ENCODE results near the gene APRT.

The APRT gene

DNA sequence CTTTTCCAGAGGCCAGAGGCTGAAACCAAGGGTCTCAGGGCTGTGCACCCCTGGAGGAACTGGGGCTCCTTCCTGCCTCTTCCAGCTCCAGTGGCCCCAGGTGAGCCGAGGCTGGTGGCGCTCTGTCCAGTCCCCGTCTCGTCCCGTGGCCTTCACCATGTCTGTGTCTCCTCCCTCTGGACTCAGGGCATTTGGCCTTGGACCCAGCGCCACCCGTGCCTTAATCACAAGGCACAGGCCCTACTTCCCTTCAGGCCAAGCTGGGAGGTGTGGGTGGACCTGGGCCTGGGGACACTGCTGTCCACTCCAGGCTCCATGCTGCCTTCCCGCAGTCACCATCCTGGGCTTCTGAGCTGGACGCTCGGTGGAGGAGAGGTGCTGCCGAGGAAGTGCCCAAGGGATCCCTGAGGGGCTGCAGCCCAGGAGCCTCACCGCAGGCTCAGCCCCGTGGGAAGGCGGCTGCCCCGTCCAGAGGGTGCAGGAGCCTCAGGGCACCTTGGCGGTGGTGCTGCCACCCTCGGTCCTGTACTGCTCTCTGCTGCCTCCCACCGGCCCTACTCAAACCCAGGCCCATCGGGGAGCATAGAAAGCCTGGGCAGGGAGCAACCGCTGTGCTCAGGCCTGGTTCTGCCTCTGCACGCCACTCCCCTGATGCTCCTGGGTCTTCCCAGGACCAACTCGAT is 9.6 kb upstream of the APRT start:
- DNase-seq: no peak

- DNase-seq: no peak
Measured at GRCh38 chr16:88820385-88821025, 8.8 kb upstream of the APRT start.

GRCh38 chr16:88819126-88819525 is 7.4 kb upstream of the APRT start:
- DNase-seq: no peak

DNA sequence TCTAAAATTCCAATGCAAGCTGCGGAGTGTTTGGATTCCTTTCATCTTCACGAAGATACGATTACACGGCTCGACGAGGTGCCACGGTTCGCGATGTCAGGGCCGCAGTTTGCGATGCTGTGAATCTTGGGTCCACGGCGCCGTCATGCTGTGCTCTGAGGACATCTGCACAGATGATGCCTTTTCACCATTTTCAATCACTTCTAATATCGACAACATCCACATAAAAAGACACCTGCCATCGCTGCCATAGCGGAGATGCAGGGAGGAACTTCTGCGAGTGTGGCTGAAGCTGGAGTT is 6.8 kb upstream of the APRT start:
- DNase-seq: no peak

GRCh38 chr16:88817785-88818574 is 6.3 kb upstream of the APRT start:
- no peak for DNase-seq

DNA sequence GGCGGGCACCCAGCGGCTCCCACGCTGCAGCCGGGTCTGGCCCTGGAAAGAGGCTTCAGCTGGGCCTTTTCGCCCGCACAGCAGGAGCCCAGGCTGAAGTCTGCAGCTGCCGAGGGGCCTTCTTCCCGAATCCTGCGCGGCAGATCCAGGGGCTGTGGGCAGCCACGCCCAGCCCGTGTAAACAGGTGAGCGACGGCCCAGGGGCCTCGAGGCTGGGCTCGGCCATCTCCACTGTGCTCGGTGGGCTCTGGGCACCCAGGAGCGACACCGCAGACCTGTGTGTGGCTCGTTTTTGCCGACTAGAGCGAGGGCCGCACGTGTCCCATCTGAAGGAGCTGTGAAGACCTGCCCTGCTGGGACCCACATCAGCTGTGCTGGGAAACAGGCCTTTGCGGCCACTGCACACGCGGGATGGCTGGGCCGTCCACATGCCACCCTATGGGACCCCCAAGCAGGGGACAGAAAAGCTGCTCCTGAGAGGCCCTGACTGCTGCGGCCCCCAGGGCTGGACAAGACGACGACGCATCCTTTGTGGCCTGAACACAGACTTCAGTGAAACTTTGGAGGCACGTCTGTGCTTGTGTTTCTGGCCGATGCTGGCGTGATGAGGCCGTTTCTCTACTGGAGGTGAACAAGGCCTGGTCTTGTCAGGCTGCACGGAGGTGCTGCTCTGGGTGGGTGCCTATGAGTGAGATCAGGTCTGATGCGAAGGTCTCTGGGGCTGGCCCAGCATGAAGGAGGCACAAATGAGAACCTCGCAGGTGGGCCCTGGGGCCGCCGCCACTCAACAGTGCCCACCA is 5.2 kb upstream of the APRT start:
- no peak for DNase-seq

GRCh38 chr16:88815901-88816589 is 4.3 kb upstream of the APRT start:
- no peak for DNase-seq

DNA sequence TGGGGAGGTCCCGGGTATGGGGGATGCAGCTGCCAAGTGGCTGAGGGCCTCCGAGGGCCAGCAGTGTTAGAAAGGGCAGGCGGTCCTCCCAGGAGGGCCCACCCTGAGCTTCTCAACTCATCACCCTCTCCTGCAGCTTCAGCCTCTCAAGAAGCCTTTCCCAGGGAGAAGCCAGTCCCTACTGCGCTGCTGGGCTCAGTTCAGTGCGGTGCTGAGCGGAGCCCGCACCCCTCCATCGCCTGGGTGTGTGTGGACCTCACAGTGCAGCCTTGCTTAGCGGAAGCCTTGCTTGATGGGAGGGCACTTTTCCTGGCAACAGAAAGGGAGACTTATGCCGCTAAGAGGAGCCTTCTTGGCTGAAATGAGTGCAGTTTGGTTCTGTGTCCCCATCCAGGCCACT is 3.5 kb upstream of the APRT start:
- no peak for DNase-seq

- no peak for DNase-seq
Measured at GRCh38 chr16:88814144-88814502, 2.4 kb upstream of the APRT start.

DNA sequence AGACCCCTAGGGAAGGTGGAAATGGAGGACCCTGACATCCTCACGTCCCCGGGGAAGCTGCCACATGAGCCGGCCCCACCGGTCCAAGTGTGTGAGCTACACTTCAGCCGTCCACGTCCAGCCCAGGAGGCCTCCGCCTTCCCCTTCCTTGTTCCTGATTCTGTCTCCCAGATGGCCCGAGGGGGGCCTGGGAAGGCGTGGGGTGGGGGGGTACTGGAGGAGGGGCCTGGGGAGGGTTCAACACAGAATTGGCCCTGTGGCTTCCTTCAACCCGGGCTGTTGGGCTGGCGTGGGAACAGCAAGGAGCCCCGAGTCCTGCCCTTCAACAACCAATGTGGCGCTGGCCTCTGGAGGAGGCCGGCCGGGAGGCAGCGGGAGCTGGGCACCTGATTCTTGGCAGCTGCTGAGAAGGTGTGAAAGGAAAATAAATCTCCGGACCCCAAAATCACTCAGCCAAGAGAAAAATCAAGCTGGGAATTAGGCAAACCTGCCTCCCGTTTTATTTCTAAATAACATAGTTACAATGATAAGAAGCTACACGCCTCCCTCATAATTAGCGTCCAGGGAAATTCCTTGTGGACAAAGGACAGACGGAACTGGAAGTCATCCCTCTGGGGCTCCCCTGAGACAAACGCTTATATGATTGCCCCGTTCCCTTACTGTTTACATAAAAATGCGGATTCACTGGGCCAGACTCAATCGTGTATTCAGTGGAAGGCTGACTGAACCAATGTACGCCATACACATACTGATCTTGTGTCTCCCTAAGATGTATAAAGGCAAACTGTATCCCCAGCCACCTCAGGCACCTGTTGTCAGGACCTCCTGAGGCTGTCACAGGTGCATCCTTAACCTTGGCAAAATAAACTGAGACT is 1.8 kb upstream of the APRT start:
- no peak for DNase-seq

GRCh38 chr16:88812513-88813268 is 963 bp upstream of the APRT start:
- DNase-seq: peak; percentile 48

DNA sequence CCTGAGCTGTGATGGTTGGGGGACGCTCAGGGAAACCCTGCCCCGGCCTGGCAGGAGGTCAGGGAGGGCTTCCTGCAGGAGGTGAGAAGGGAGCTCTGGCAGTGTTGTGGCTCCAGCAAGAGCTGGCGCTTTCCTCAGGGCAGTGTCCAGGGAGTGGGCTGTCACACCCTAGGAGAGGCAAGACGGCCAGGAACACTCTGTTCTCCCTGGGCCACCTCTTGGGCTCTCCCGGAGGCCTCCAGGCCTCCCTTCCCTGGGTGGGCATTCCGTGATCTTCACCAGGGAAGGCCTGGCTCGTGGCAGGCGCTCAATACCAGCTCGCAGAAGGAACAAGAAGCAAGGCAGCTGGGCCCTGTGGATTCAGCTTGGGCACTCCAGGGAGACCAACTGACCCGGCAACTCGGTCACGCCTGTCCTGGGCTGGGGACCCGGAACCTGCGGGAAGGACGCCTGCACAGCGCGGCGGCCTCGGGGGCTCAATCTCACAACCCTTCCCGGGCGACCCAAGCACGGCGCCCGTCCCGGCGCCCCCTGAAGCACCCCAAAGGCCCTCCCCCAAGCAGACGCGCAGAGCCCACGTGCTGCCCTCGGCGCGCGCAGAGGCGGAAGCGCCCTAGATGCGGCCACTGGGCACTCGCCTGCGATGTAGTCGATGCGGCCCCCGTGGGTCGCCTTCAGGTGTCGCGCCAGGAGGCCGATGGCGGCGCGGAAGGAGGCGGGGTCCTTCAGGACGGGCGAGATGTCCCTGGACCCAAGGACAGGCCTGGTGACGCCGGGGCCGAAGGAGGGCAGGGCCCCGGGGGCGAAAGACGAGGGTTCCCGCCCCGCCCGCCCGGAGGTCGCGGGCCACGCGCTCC is 588 bp downstream of the APRT start:
- DNase-seq: peak; percentile 82

DNA sequence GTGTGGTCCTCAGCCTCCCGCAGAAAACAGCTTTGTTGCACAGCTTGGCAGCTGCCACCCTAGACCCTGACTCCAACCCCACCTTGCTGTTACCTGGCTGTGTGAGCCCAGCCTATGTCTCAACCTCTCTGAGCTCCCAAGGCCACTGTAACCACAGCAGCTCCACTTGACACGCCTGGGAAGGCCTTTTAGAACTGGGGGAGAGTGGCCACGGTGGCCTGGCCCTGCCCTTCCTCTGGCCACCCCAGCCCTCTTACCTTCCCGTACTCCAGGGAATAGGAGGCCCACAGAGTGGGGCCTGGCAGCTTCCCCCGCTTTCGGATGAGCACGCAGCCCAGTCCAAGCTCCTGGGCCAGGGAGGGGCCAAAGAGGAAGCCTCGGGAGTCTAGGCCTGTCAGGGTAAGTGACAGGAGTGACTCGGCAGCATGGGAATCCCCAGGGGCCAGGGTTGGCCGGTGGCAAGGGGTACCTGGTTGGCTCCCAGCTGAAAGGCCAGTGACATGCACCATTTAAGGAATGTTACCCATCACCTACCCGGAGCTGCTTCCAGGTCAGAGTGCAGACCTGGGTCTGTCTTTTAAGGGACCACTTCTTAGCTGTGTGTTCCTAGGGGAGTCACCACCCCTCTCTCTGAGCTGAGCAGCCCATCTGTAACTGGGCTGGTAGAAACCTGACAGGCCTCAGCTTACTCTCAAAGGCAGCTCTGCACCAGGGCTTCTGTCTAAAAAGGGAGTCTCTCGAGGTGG is 1.4 kb downstream of the APRT start:
- DNase-seq: no peak

- no peak for DNase-seq
Measured at GRCh38 chr16:88809676-88810165, 2.0 kb downstream of the APRT start.

DNA sequence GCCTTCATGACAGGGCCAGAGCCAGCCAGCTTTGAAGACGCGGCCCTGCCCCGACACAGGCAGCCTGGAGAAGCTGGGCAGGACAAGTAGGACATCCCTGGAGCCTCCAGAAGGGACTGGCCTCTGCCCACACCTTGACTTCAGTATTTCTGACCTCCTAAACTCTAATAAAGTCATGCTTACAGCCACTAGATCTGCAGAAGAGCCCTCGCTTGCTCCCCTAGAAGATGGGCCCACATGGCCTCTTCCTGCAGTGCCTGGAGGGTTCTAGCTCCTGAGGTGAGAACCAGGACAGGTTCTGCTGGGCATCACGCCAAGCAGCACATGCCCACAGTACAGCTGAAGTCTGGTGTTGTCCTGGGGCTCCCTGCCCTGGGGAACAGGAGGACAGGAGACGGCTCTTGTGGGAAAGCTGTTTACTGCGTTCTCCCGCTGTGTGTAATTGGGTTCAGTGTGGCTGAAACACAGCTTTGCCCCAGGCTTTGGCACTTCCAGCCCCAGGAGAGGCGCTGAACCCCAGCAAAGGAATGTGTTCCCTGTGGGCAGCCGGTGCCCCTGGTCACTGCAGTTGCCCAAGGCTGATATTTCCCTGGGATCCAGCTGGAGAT is 2.6 kb downstream of the APRT start:
- DNase-seq: no peak

GRCh38 chr16:88807626-88808453 is 3.9 kb downstream of the APRT start:
- DNase-seq: no peak

DNA sequence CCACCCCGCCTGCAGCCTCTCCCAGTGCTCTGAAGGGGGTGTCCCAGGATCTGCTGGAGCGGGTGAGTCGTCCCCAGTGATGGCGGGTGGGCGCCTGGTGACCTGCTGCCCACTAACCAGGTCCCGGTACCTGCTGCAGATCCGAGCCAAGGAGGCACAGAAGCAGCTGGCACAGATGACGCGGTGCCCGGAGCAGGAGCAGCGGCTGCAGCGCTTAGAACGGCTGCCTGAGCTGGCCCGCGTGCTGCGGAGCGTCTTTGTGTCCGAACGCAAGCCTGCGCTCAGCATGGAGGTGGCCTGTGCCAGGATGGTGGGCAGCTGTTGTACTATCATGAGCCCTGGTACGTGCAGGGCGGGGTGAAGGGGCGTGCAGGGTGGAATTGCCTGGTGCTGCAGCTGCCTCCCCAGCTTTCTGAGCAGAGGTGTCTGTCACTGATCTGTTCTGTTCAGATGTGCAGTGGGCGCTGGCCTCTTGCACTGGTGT is 4.5 kb downstream of the APRT start:
- DNase-seq: no peak
